Effector CD8-positive, alpha-beta T cell (primary cell): ENCODE results near the gene CTRB2.
"Not testable (repeated sequence)": the region's sequence is repeated elsewhere in the genome, so short reads cannot be mapped to it uniquely, and the experiment has no call there.

Experiments
- DNase-seq: peaks from one replicate; lab custom pipeline; 2025; lab: John Stamatoyannopoulos, UW

The CTRB2 gene

GRCh38 chr16:75227361-75228142 lies 20.6 kb upstream of the CTRB2 start:
- no peak for DNase-seq

- DNase-seq = no peak
These were observed 19.8 kb upstream of the CTRB2 start for GRCh38 chr16:75226550-75227360.

- DNase-seq = no peak
These were observed 18.9 kb upstream of the CTRB2 start for GRCh38 chr16:75225678-75226515.

- DNase-seq = no peak
These were observed 18.1 kb upstream of the CTRB2 start for GRCh38 chr16:75225092-75225491.

DNA sequence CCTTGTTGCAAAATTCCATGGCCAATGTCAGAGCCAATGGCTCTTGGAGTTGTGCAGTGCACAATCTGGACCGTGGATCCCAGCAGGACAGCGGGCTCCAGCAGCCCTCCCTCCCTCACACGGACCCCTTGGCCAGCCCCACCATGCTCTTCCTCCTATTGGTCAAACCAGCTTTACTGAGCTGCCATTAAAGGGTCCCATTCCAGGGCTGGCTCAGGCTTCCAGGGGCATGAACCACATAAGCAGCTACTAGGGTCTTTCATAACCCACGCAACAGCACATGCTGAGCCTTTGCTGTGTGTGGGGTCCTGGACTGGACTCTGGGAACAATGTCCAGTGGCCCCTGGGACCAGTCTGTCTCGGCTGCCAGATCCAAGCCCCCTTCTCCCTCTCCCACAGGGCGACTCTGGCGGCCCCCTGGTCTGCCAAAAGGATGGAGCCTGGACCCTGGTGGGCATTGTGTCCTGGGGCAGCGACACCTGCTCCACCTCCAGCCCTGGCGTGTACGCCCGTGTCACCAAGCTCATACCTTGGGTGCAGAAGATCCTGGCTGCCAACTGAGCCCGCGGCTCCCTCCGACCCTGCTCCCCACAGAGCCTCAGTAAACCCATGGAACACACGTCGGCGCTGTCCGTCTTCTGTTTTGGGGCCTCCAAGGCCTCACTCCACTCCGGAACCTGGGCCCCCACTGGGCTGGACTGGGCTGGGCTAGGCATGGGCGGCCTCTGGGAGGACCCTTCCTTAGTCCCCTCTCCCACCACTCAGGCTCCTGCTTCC lies 17.5 kb upstream of the CTRB2 start:
- no peak for DNase-seq

GRCh38 chr16:75223129-75223528 lies 16.2 kb upstream of the CTRB2 start:
- DNase-seq = not testable (repeated sequence)

DNA sequence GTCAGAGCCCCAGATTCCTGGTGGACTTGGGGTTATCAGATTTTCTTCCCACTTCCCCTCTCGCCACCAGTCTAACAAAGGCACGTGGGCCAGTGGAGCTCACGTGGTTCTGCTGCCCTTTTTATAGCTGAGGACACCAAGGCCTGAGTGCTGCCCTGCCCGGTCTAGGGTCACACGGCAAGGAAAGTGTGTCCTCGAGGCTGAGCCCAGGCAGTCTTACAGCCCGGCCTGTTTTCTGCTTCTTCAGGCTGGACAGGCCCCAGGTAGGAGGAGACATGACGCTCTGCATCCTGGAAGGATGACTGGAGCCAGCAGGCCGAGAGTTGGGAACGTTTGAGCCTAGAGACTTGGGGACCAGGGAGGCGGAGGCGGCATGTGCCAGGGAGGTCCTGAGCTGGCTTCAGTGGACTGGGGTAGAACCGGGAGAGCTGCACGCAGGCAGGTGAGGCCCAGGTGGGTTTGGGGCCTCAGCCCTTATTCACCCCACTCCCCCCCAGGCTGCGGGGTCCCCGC lies 15.4 kb upstream of the CTRB2 start:
- DNase-seq = no peak

DNA sequence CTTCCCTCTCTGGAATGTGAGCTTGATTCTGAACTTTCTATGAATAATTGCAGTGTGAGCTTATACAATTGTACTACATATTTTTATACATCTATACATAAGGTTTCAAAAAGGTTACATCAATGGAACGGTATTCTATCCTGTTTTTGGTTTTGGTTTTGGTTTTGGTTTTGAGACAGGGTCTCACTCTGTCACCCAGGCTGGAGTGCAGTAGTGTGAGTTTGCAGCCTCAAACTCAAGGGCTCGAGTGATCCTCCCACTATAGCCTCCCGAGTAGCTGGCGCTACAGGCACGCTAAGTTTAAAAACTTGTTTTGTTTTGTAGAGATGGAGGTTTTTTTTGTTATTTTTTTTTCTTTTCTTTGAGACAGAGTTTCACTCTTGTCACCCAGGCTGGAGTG lies 12.9 kb upstream of the CTRB2 start:
- no peak for DNase-seq

DNA sequence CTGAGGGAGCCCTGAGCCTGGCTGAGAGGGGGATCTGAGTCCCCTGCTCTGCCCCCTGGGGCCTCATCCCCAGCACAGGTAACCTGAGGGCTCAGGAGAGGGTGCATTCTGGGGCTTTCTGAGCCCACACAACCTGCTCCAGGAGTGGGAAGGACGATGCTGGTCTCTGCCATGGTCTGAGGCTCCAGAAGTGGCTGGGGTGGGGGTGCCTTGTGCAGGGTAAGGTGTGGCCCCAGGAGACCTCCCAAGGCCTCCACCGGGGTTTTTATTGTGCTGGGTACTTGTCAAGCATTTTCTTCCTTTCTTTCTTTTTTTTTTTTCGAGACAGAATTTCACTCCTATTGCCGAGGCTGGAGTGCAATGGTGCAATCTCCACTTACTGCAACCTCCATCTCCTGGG lies 12.1 kb upstream of the CTRB2 start:
- DNase-seq = no peak

DNA sequence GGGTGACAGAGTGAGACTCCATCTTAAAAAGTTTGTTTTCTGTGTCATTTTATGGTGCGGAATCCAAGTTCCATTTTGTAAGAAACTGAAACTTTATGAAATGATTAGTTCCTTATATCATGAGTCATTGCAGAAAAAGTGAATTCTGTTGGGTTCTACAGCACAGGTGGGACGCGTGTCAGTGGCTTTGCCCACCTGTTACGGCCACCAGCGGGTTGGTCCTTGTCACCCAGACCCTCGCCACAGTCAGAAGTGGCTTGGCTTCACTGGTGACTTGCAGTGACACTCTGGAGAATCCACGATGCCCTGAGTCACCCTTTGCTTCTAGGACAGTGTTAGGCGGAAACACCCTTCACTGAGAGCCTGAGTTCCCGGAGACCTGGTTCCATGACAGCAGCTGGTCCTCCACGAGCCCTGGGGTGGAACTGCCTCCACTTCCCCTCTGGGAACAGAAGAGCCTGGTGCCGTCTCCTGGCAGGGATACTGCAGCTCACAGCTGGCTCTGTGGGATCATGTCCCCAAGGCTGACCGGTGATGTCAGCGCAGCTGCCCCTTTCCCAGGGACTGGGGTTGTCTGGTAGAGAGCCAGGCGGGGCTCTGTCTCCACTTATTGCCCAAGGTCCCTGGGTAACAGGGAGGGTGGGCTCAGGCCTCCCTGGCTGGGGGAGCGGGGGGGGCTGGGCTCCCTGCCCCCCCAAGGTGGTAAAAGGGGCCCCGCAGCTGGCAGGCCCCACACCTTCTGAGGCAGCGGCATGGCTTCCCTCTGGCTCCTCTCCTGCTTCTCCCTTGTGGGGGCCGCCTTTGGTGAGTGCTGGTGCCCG lies 11.5 kb upstream of the CTRB2 start, which contains the start of gene CTRB1:
CTRB1 (plus strand) TSS at position 733 of the 821 bp plus-strand sequence; CDS start at position 753, 20 bp downstream.
- no peak for DNase-seq

DNA sequence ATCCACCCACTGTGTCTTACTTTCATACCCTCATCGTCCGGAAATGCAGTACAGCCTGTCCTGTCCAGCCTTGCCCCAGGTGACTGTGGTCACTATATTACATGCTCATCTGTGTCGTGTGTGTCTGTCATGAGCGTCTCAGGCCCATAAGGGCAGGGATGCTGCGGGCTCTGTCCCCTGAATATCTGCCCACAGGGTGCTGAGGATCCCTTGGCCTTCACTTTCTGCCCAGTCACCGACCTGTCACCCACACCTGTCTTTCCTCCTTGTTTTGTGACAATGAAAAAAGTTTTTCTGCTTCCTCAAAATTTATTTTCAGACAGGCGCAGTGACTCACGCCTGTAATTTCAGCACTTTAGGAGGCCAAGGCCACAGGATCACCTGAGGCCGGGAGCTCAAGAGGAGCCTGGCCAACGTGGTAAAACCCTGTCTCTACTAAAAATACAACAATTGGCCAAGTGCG lies 10.5 kb upstream of the CTRB2 start:
- no peak for DNase-seq

DNA sequence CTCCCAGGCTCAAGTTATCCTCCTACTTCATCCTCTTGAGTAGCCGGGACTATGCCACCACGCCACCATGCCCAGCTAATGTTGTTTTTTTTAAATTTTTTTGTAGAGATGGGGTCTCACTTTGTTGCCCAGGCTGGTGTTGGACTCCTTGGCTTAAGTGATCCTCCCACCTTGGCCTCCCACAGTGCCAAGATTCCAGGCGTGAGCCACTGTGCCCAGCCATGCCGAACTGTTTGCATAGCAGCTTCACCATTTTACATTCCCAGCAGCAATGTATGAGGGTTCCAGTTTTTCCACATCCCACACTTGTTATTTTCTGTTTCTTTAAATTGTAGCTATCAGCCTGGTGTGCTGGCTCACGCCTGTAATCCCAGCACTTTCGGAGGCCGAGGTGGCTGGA lies 9.6 kb upstream of the CTRB2 start:
- no peak for DNase-seq

- no peak for DNase-seq
These were observed 9.2 kb upstream of the CTRB2 start for GRCh38 chr16:75216127-75216526.

DNA sequence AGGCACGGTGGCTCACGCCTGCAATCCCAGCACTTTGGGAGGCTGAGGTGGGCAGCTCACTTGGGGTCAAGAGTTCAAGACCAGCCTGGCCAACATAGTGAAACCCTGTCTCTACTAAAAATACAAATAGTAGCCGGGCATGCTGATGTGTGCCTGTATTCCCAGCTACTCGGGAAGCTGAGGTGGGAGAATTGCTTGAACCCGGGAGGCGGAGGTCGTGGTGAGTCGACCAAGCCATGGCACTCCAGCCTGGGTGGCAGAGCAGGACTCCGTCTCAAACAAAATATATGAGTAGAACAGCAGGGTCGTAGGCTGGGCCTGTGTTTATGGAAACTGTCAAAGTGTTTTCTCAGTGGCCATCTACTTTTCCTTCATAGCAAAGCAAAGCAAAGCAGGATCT lies 4.3 kb upstream of the CTRB2 start:
- not testable (repeated sequence) for DNase-seq

GRCh38 chr16:75209944-75210343 lies 3.0 kb upstream of the CTRB2 start:
- no peak for DNase-seq

GRCh38 chr16:75209514-75209913 lies 2.6 kb upstream of the CTRB2 start:
- DNase-seq = not testable (repeated sequence)

DNA sequence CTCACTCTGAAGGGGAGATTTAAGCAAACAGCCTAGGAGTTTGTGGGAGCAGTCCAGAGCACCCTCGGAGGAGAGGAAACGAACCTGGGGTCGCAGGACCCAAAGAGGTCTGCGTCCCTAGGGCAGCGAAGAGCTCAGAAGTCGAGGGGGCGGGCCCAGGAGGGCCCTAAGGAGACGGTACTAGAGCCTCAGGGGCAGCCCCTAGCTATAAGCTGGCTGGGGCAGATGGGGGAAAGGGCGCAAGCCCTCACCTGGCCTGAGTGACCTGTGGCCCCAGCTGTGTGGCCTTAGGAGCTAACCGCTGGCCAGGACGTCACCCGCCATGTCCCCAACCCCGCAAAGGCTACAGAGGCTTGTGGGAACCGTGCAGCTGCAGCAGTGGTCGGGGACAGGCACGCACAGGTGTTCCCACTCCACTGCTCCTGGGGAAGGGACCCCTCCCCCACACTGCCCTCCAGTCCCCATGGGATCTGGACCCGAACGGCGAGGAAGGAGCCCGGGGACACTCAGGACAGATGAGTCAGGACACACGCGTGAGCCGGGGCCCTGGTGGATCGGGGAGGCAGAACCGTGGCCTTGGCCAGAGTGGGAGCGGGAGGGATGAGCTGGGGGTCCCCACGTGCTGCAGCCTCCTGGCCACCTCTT lies 2.0 kb upstream of the CTRB2 start:
- DNase-seq = no peak

DNA sequence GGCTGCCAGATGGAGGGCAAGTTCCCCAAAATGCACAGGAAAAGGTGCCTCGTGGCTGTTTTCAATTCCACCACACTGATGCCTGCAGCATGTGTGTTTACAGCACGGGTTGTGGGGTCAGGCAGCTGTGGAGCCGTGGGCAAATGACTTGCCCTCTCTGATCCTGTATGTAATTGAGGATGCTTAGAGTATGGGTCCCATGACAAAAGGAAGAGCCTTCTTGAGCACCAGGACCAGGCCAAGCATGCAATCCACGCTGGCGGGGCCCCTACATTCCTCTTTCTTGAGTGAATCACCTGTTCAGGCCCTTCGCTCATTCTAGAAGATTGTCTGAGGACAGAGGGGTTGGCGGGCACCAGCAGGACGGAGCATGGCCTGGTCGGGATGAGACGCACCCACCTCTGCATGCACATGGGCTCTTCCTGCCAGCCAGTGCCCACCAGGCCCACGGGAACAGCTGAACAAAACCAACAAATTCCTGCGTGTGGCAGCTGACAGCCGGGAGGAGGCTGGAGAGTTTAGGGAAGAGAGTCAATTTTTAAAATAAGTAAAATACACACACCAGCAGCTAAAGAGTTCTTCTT lies 1.4 kb upstream of the CTRB2 start:
- DNase-seq = no peak

GRCh38 chr16:75207831-75208230 lies 870 bp upstream of the CTRB2 start:
- no peak for DNase-seq
